ENCODE results near the gene SOX3.

DNA sequence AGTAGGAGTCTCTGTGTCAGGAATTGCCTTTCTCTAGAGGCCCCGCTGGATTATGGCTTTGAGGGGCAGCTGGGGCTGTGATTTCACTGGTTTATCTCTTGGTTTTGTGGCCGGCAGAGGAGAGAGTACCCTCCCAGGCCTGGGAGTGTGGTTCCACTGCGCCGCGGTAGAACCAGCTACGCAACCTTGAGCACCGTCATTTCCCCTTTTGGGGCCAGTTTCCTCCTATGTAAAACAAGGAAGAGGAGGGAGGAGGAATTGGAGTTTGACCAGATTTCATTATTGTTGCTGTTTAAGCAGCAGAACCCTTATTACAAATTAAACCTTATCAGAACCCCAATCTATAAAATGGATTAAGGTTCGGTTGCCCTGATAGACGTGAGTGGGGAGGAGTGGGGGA lies 4.4 kb downstream of the SOX3 start:
- TF ChIP-seq EZH2 (IDR thresholded peaks at IDR 0.05; ENCODE audit: insufficient read depth, poor library complexity, severe bottlenecking) (no peak), EZH2phosphoT487 (IDR thresholded peaks at IDR 0.05; ENCODE audit: insufficient read depth, low read depth) (no peak)

All from GM23248 (cell line).